ENCODE measurements around the gene SMAD6.

Gene SMAD6

GRCh38 chr15:66677336-66677735, 24.7 kb upstream of the SMAD6 start:
- no peak for TF ChIP-seq CTCF (IDR thresholded peaks at IDR 0.05; ENCODE audit: low read depth, low read length)

GRCh38 chr15:66679061-66679656, 22.9 kb upstream of the SMAD6 start:
- TF ChIP-seq CTCF (IDR thresholded peaks at IDR 0.05; ENCODE audit: low read depth, low read length), result no peak
- H3K4me3 ChIP-seq (ENCODE audit: low read depth, low read length), result no peak overlapping the region

More at GRCh38 chr15:66677336-66677735, 24.7 kb upstream of the SMAD6 start:
- no peak overlapping the region for H3K4me3 ChIP-seq (ENCODE audit: low read depth, low read length)

GRCh38 chr15:66679657-66680108, 22.4 kb upstream of the SMAD6 start:
- H3K4me3 ChIP-seq (ENCODE audit: low read depth, low read length), result no peak overlapping the region
- TF ChIP-seq CTCF (IDR thresholded peaks at IDR 0.05; ENCODE audit: low read depth, low read length), result no peak

GRCh38 chr15:66680502-66680901, 21.5 kb upstream of the SMAD6 start:
- no peak for TF ChIP-seq CTCF (IDR thresholded peaks at IDR 0.05; ENCODE audit: low read depth, low read length)
- H3K4me3 ChIP-seq (ENCODE audit: low read depth, low read length), result no peak overlapping the region

GRCh38 chr15:66681395-66681794, 20.6 kb upstream of the SMAD6 start:
- no peak for TF ChIP-seq CTCF (IDR thresholded peaks at IDR 0.05; ENCODE audit: low read depth, low read length)
- H3K4me3 ChIP-seq (ENCODE audit: low read depth, low read length), result no peak overlapping the region

GRCh38 chr15:66682246-66682645, 19.8 kb upstream of the SMAD6 start:
- H3K4me3 ChIP-seq (ENCODE audit: low read depth, low read length), result no peak overlapping the region
- TF ChIP-seq CTCF (IDR thresholded peaks at IDR 0.05; ENCODE audit: low read depth, low read length), result no peak

- TF ChIP-seq CTCF (IDR thresholded peaks at IDR 0.05; ENCODE audit: low read depth, low read length), result no peak
- no peak overlapping the region for H3K4me3 ChIP-seq (ENCODE audit: low read depth, low read length)
Observed at GRCh38 chr15:66682865-66683264, 19.2 kb upstream of the SMAD6 start.
